AG09319 (cell line): ENCODE results near the gene TTC1.

Experiments used
- DNase-seq: peaks from one replicate; pipeline ENCODE4 v3.0.0-alpha.2; 2010; ENCODE audit warnings: low read depth; ENCODE audit errors: extremely low read depth
- CTCF ChIP-seq: IDR thresholded peaks from 2 replicates; pipeline ENCODE4 v1.5.1; 2011; ENCODE audit warnings: low read depth, mild to moderate bottlenecking, inconsistent platforms, low read length, moderate library complexity

TTC1 gene

GRCh38 chr5:159982421-159983173, 26.3 kb upstream of the TTC1 start:
- no peak for TF ChIP-seq CTCF
- no peak for DNase-seq

- DNase-seq, result no peak
- TF ChIP-seq CTCF, result peak; percentile 81
Observed at GRCh38 chr5:159987031-159987674, 21.8 kb upstream of the TTC1 start.

- peak; percentile 6; the same call in 1 of the 2 replicates for TF ChIP-seq CTCF
- no peak for DNase-seq
Observed at GRCh38 chr5:159990506-159990905, 18.4 kb upstream of the TTC1 start.

- no peak for DNase-seq
Observed at GRCh38 chr5:159992566-159992965, 16.4 kb upstream of the TTC1 start.

GRCh38 chr5:159993194-159993593, 15.7 kb upstream of the TTC1 start:
- DNase-seq, result no peak
- no peak for TF ChIP-seq CTCF

More at GRCh38 chr5:159992566-159992965, 16.4 kb upstream of the TTC1 start:
- TF ChIP-seq CTCF, result no peak

- DNase-seq, result no peak
- no peak for TF ChIP-seq CTCF
Observed at GRCh38 chr5:159995907-159996306, 13.0 kb upstream of the TTC1 start.

- no peak for DNase-seq
- TF ChIP-seq CTCF, result no peak
Observed at GRCh38 chr5:160001457-160001856, 7.5 kb upstream of the TTC1 start.
